Activated CD4-positive, alpha-beta memory T cell treated with anti-CD3 and anti-CD28 coated beads for 36 hours (primary cell): Measurements from ENCODE around the gene ASPHD1. TPM values are rescaled to one million over a fixed set of nuclear protein-coding genes. Genes with fewer than 3 reads are reported as not detected.

Experiments used
- CTCF ChIA-PET: fragments of 350-600 bp; sonication (Branson Sonifier 250); formaldehyde crosslinking; loops from one replicate; lab custom pipeline; 2021; ENCODE audit warnings: antibody characterized with exemption, inconsistent platforms; lab: Charles Lee
- POLR2A ChIA-PET: fragments of 350-600 bp; sonication (Branson Sonifier 250); formaldehyde crosslinking; loops from one replicate; lab custom pipeline; 2021; ENCODE audit warnings: antibody characterized with exemption; lab: Charles Lee
- DNase-seq: peaks from one replicate; pipeline ENCODE4 v3.0.0-alpha.2; 2020
- H3K27ac Mint-ChIP-seq: one replicate; pipeline ENCODE4 v1.8.0; 2021; ENCODE audit warnings: mixed read lengths
- H3K27me3 Mint-ChIP-seq: one replicate; pipeline ENCODE4 v1.8.0; 2021; ENCODE audit warnings: mixed read lengths
- H3K36me3 Mint-ChIP-seq: one replicate; pipeline ENCODE4 v1.8.0; 2021; ENCODE audit warnings: mixed read lengths
- H3K4me1 Mint-ChIP-seq: one replicate; pipeline ENCODE4 v1.8.0; 2021; ENCODE audit warnings: low read depth, mixed read lengths
- H3K4me3 Mint-ChIP-seq: one replicate; pipeline ENCODE4 v1.8.0; 2021; ENCODE audit warnings: mild to moderate bottlenecking, mixed read lengths
- H3K9me3 Mint-ChIP-seq: one replicate; pipeline ENCODE4 v1.8.0; 2021; ENCODE audit warnings: mixed read lengths
- intact Hi-C: fragments of 100-400 bp; cut with micrococcal nuclease; formaldehyde crosslinking; loops from one replicate; pipeline ENCODE4 v1.15.1; 2023
- total RNA-seq, 2 experiments: library from RNA; stranded (reverse); gene quantifications; one replicate each; pipeline ENCODE4 v1.2.3, GENCODE V29; 2021

The ASPHD1 gene, protein sequence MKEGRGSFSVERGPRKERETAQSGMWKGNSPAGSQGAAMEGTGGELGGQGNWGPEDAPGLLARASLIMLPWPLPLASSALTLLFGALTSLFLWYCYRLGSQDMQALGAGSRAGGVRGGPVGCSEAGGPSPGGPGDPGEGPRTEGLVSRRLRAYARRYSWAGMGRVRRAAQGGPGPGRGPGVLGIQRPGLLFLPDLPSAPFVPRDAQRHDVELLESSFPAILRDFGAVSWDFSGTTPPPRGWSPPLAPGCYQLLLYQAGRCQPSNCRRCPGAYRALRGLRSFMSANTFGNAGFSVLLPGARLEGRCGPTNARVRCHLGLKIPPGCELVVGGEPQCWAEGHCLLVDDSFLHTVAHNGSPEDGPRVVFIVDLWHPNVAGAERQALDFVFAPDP
- total RNA-seq: 1 to 10 TPM; 1.6 to 1.9 TPM

DNA sequence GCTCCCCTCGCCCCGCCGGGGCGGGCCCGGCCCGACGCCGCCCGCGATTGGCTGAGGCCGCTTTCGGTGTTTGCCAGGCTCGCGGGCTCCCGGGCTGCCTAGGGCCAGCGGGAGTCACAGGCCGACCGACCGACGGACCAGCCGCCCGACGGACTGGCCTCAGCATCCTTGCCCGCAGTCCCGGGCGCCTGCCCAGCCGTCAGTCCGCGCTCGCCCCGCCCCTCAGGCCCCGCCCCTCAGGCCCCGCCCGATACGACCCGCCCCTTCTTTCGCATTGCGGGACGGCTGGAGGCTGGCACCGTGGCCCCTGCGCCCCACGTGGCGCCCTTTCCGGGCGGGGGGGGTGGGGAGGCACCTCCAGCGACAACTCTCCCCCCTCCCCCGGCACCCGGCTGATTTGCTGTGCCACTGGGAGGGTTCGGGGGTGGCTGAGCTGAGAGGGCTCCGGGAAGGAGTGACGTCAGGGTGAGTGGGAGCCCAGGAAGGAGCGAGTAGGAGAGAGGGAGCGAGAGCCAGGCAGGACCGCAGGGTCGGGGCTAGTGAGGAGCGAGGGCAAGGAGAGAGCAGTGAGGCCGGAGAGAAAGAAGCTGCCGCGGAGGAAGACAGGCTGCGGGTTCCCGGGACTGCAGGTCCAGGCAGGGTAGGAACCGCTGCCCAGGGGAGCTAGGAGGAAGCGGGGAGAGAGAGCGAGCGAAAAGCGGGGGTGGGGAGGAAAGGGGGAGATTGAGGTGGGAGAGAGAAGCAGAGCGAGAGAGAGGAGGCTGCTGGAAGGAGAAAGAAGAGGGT, at the start of gene ASPHD1:
TSS of gene ASPHD1 (plus strand) at position 387 of the 786 bp plus-strand sequence. CDS start 484 bp downstream, outside the sequence.
- peaks cover 18% of the 10 kb centered on the region for H3K27me3 Mint-ChIP-seq
- H3K4me1 Mint-ChIP-seq: peaks cover 8% of the 10 kb centered on the region
- ChIA-PET CTCF (interaction anchor here (0.6 to 2.0 kb wide), 7 partner anchors 10 to 200 kb away, joined by 3 to 12 read pairs (median 3); partner anchors contain the start of genes KCTD13 and TLCD3B), POLR2A (interaction anchor here (0.8 to 2.1 kb wide), 4 partner anchors 25 to 198 kb away, joined by 3 to 7 read pairs (median 6); partner anchors contain the start of genes HIRIP3 and KCTD13)
- no peaks in the 10 kb centered on the region for H3K36me3 Mint-ChIP-seq
- intact Hi-C loops: loop anchor here (1.0 kb wide), 1 partner anchor 26 kb away; the partner anchor contains the start of gene KCTD13
- peak; percentile 71 for DNase-seq
- H3K27ac Mint-ChIP-seq: no peak within 1 kb of the TSS
- no peaks in the 10 kb centered on the region for H3K9me3 Mint-ChIP-seq
- peak within 1 kb of the TSS; percentile 77 for H3K4me3 Mint-ChIP-seq

DNA sequence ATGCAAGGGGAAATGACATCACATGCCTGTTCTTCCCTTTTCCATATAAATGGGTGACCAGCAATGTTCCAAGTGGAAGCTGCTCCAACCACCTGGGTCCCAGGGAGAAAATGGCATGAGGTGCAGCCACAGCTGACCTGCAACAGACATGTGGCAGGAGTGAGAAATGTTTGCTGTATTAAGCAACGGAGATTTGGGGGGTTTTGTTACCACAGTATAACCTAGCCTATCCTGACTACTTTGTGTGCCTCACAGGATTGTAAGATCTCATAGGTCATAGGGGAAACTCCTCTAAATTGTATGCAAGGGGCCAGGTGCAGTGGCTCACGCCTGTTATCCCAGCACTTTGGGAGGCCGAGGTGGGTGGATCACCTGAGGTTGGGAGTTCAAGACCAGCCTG, 49.3 kb upstream of the ASPHD1 start:
- POLR2A ChIA-PET: no interaction called here
- Mint-ChIP-seq H3K4me3 (no peak overlapping the region), H3K27me3 (no peaks in the 10 kb centered on the region), H3K9me3 (no peaks in the 10 kb centered on the region), H3K36me3 (peaks cover 11% of the 10 kb centered on the region), H3K27ac (no peak overlapping the region), H3K4me1 (peaks cover 9% of the 10 kb centered on the region)
- intact Hi-C loops: no loop called here
- DNase-seq: no peak
- CTCF ChIA-PET: interaction anchor here (0.6 to 3.6 kb wide), 3 partner anchors 24 to 184 kb away, joined by 3 to 62 read pairs (median 4); partner anchors contain the start of gene PAGR1

DNA sequence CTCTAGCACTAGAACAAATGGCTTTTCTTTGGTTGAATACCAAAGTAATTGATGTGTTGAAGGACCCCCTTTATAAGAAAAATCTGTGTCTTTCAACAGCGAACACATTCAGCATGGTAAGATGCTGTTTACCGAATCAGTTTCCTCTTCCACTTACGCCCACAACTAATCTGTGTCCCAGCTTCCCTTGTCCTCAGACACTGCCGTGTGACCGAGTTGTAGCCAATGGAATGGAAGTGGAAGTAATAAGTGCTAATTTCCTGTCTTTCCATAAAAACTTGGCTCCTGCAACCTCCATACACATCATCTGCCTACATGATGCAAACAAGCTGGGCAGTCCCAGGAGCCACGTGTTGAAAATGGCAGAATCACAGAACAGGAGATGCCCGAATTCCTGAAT, 47.6 kb upstream of the ASPHD1 start:
- ChIA-PET CTCF (interaction anchor here (0.9 to 1.3 kb wide), 2 partner anchors 9 to 11 kb away, joined by 3 to 4 read pairs; partner anchors contain the start of gene CDIPT), POLR2A (interaction anchor here (1.1 kb wide), 1 partner anchor 142 kb away, joined by 3 read pairs; no protein-coding TSS in a partner anchor)
- Mint-ChIP-seq H3K27ac (no peak overlapping the region), H3K27me3 (no peaks in the 10 kb centered on the region), H3K9me3 (no peaks in the 10 kb centered on the region), H3K4me3 (no peak overlapping the region), H3K4me1 (peaks cover 9% of the 10 kb centered on the region), H3K36me3 (peaks cover 6% of the 10 kb centered on the region)
- no peak for DNase-seq
- intact Hi-C loops: no loop called here

DNA sequence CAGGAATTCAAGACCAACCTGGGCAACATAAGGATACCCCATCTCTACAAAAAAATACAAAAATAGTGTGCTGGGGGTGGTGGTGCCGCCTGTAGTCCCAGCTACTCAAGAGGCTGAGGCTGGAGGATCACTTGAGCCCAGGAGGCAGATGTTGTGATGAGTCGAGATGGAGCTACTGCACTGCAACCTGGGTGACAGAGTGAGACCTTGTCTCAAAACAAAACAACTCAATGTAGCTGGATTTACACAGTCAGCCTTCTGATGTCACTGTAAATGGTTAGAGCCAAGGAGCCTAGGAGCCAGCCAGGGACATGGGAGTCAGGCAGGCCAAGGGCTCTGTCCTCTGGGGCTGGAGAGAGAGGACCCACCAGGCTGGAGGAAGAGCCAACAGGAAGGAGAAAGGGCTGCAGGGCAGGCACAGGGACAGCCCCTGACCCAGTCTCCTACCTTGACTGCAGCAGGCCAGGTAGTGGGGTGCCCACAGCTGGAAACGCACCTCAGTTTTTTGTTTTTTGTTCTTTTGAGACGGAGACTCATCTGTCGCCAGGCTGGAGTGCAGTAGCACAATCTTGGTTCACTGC, 45.7 kb upstream of the ASPHD1 start:
- Mint-ChIP-seq H3K36me3 (peaks cover 6% of the 10 kb centered on the region), H3K27me3 (no peaks in the 10 kb centered on the region), H3K4me3 (no peak overlapping the region), H3K4me1 (peaks cover 4% of the 10 kb centered on the region), H3K9me3 (no peaks in the 10 kb centered on the region), H3K27ac (no peak overlapping the region)
- intact Hi-C loops: no loop called here
- no peak for DNase-seq
- ChIA-PET POLR2A (no interaction called here), CTCF (interaction anchor here (1.6 kb wide), 1 partner anchor 154 kb away, joined by 6 read pairs; no protein-coding TSS in a partner anchor)

DNA sequence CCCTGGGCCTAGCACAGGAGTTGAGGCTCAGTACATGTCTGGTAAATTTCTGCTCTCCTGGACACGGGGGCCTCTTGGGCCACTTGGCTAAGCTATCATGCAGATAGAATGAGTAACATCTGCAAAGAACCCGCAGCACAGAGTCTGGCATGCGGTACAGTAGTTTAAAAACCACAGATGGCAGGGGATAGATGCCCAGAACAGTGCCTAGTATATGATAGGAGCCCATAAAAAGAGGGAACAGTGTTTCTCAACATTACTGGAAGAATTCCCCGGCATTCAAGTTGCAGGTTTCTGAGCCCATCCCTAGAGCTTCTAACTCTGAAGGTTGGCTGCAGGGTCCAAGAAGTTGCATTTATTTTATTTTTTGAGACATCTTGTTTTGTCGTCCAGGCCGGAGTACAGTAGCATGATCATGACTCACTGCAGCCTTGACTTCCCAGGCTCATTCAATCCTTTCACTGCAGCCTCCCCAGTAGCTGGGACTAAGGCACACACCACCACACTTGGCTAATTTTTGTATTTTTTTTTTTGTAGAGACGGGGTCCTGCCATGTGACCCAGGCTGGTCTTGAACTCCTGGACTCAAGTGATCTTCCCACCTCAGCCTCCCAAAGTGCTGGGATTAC, 43.0 kb upstream of the ASPHD1 start:
- Mint-ChIP-seq H3K4me1 (peaks cover 20% of the 10 kb centered on the region), H3K9me3 (no peaks in the 10 kb centered on the region), H3K36me3 (peaks cover 6% of the 10 kb centered on the region), H3K4me3 (no peak overlapping the region), H3K27me3 (no peaks in the 10 kb centered on the region), H3K27ac (no peak overlapping the region)
- POLR2A ChIA-PET: interaction anchor here (0.6 to 1.9 kb wide), 3 partner anchors 8 to 198 kb away, joined by 3 to 5 read pairs (median 4); no protein-coding TSS in a partner anchor
- intact Hi-C loops: no loop called here
- DNase-seq: no peak
- CTCF ChIA-PET: interaction anchor here (1.2 to 2.0 kb wide), 2 partner anchors 9 to 166 kb away, joined by 4 to 8 read pairs; no protein-coding TSS in a partner anchor

DNA sequence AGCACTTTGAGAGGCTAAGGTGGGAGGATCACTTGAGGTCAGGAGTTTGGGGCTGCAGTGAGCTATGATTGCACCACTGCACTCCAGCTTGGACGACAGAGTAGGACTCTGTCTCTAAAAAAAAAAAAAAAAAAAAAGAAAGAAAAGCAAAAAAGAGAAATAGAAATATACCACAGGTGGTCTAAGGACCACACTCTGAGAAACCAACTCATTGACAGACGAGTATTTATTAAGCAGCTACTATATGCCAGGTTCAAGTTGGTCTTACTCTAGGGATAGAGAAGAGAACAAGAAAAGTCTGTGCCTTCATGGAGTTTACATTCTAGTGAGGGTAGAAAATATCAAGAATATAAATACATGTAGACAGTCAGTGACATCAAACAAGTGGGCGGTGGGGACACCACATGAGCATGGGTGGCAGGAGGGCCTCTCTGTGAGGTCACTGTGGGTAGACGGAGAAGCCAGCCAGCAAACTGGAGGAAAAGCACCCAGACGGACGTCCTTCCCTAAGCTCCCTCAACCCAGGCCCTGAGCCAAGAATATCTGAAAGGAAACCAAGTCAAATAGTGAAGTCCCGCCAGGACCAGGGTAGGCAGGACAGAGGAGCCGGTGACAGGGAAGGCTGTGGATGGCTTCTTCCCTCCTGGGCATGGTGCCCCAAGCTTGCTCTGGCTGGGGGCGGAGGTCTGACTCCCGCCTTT, 42.0 kb upstream of the ASPHD1 start:
- Mint-ChIP-seq H3K36me3 (peaks cover 6% of the 10 kb centered on the region), H3K4me3 (no peak overlapping the region), H3K9me3 (no peaks in the 10 kb centered on the region), H3K27me3 (no peaks in the 10 kb centered on the region), H3K27ac (no peak overlapping the region), H3K4me1 (peaks cover 20% of the 10 kb centered on the region)
- POLR2A ChIA-PET: interaction anchor here (1.9 kb wide), 1 partner anchor 10 kb away, joined by 5 read pairs; no protein-coding TSS in a partner anchor
- DNase-seq: no peak
- CTCF ChIA-PET: interaction anchor here (1.4 kb wide), 1 partner anchor 10 kb away, joined by 5 read pairs; no protein-coding TSS in a partner anchor
- intact Hi-C loops: no loop called here

DNA sequence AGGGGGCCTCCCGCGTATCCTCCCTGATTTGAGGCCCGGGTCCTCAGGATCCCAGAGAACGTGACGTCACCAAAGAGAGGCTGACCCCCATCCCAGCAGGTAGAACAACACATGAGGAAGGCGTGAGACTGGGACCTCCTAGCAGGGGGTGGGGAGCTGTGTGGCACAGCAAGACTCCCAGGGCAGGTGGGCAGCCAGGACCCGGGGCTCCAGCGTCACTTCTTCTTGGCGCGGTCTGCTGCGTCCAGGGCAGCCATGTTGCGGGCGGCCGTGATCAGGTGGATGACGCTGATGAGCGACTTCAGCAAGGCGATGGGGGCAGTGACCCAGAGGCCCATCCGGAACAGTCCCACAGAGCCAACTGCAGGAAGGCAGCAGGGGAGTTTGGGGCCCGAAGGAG, 41.3 kb upstream of the ASPHD1 start:
- H3K27me3 Mint-ChIP-seq: no peaks in the 10 kb centered on the region
- H3K4me3 Mint-ChIP-seq: no peak overlapping the region
- H3K36me3 Mint-ChIP-seq: peaks cover 6% of the 10 kb centered on the region
- intact Hi-C loops: no loop called here
- no peak for DNase-seq
- ChIA-PET CTCF (interaction anchor here (0.5 to 1.4 kb wide), 3 partner anchors 11 to 250 kb away, joined by 3 to 5 read pairs (median 4); no protein-coding TSS in a partner anchor), POLR2A (no interaction called here)
- H3K9me3 Mint-ChIP-seq: no peaks in the 10 kb centered on the region
- H3K4me1 Mint-ChIP-seq: peaks cover 20% of the 10 kb centered on the region
- no peak overlapping the region for H3K27ac Mint-ChIP-seq

DNA sequence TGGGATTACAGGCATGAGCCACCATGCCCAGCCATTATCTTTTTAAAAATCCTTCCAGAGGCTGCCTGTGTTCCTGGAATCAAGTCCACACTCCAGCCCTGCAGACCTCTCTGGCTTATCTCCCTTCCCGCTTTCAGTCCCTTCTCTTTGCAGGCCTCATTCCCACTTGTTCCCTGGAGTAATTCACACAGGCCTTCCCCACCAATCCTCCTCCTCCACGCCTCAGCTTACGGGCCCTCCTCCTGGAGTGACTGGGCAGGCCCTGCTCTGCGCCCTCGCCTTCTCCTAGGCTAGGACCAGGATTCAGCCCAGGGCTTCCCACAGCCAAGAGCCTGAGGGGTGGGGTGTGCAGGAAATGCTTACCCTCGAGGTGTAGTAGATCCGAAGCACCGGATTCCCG, 40.1 kb upstream of the ASPHD1 start:
- Mint-ChIP-seq H3K9me3 (no peaks in the 10 kb centered on the region), H3K36me3 (peaks cover 6% of the 10 kb centered on the region), H3K27me3 (no peaks in the 10 kb centered on the region), H3K27ac (no peak overlapping the region), H3K4me3 (no peak overlapping the region), H3K4me1 (peaks cover 18% of the 10 kb centered on the region)
- intact Hi-C loops: loop anchor here (5.0 kb wide), 1 partner anchor 162 kb away; the partner anchor contains the start of gene C16orf92
- DNase-seq: no peak
- POLR2A ChIA-PET: no interaction called here
- CTCF ChIA-PET: interaction anchor here (1.2 kb wide), 1 partner anchor 12 kb away, joined by 7 read pairs; no protein-coding TSS in a partner anchor

DNA sequence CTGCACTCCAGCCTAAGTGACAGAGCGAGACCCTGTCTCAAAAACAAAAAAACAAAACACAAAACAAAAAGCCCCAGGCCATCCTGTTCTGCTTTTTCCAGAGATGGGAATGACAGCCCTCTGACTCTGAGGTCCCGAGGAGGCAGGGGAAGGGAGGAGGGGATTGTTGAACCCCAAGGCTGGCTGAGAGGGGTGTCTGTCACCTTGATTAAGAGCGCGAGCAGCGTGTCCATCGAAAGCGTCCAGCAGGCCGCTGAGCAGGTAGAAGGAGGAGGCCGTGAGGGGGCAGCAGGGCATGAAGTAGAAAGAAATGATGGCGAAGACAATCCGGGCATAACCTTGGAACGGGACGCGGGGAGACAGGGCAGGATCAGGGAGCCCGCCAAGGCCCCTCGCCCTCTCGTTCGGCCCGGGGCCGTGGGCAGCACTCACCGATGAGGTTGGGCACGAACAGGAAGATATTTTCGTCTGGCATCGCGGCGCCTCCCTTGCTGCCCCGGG, 37.9 kb upstream of the ASPHD1 start:
- Mint-ChIP-seq H3K9me3 (no peaks in the 10 kb centered on the region), H3K27ac (peak overlapping the region; percentile 88), H3K27me3 (no peaks in the 10 kb centered on the region), H3K4me3 (peak overlapping the region; percentile 94), H3K36me3 (peaks cover 6% of the 10 kb centered on the region), H3K4me1 (peaks cover 18% of the 10 kb centered on the region)
- POLR2A ChIA-PET: interaction anchor here (0.7 to 1.2 kb wide), 2 partner anchors 10 to 111 kb away, joined by 3 read pairs; no protein-coding TSS in a partner anchor
- CTCF ChIA-PET: interaction anchor here (0.9 to 2.4 kb wide), 7 partner anchors 10 to 193 kb away, joined by 3 to 11 read pairs (median 3); partner anchors contain the start of gene TMEM219
- DNase-seq: peak; percentile 28
- intact Hi-C loops: loop anchor here (2.0 to 5.0 kb wide), 4 partner anchors 58 to 160 kb away; partner anchors contain the start of genes C16orf92, HIRIP3 and KCTD13
